Stimulated activated CD4-positive, alpha-beta T cell treated with anti-CD3 and anti-CD28 coated beads, Interleukin-4, amount 100 ng/mL, for 48 hours (primary cell): Measurements from ENCODE around the gene NAB2.
"Not testable (repeated sequence)": the region's sequence is repeated elsewhere in the genome, so short reads cannot be mapped to it uniquely, and the experiment has no call there.

Experiments
- DNase-seq, 2 donors: peaks; one replicate each; pipeline ENCODE4 v3.0.0-alpha.2; 2020; ENCODE audit warnings: low read depth in 2 of 2

The NAB2 gene, protein sequence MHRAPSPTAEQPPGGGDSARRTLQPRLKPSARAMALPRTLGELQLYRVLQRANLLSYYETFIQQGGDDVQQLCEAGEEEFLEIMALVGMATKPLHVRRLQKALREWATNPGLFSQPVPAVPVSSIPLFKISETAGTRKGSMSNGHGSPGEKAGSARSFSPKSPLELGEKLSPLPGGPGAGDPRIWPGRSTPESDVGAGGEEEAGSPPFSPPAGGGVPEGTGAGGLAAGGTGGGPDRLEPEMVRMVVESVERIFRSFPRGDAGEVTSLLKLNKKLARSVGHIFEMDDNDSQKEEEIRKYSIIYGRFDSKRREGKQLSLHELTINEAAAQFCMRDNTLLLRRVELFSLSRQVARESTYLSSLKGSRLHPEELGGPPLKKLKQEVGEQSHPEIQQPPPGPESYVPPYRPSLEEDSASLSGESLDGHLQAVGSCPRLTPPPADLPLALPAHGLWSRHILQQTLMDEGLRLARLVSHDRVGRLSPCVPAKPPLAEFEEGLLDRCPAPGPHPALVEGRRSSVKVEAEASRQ

DNA sequence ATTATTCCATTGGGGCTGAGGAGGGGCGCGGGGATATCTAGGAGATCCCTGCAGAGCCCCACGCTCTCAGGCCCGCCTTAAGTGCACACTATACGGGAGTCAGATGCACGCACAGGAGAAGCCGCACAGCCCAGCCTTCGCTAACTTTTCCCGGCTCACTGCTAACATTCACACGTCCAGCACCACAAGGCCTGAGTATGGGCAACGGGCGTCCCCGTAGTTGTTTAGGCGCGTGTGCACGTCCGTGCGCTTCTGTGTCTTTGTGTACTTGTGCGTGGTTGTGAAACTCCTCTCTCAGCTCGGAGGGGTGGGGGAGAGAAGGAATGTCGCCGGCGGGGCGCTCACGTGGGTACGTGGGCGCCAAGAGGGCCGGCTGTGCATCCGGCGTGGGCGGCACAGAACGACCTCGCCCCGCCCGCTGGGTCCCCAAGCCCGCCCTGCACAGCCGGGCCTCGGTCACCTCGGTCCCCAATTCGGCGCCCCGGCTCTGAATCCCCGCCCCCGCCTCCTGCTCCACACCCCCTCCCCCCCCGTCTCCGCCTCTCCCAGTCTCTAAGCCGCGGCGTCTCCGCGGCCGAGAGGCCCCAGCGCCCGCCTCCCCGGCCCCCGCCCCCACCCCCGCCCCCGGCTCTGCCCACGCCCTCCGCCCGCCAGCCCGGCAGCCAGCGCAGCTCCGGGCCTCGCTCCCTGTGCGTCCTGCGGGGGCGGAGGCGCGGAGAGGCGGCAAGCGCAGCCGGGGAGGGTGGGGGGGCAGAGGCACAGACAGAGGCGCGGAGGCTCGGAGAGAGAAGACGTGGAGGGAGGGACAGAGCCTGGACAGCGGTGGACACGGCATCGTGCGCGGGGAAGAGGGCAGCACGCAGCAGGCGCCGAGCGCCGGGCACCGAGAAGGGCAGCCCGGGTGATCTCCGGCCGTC is at the start of gene NAB2:
TSS of gene NAB2 (plus strand) at position 761 of the 917 bp plus-strand sequence. CDS start 158 bp downstream, outside the sequence.
- peak; percentile 75 to 89 for DNase-seq

- no peak for DNase-seq
These were observed 48.7 kb upstream of the NAB2 start for GRCh38 chr12:57040211-57040610.

- DNase-seq, result no peak
These were observed 48.2 kb upstream of the NAB2 start for GRCh38 chr12:57040750-57041149.

GRCh38 chr12:57042695-57043094 is 46.2 kb upstream of the NAB2 start:
- no peak for DNase-seq

- no peak for DNase-seq
These were observed 44.4 kb upstream of the NAB2 start for GRCh38 chr12:57044468-57044867.

- DNase-seq, result no peak
These were observed 44.0 kb upstream of the NAB2 start for GRCh38 chr12:57044889-57045288.

DNA sequence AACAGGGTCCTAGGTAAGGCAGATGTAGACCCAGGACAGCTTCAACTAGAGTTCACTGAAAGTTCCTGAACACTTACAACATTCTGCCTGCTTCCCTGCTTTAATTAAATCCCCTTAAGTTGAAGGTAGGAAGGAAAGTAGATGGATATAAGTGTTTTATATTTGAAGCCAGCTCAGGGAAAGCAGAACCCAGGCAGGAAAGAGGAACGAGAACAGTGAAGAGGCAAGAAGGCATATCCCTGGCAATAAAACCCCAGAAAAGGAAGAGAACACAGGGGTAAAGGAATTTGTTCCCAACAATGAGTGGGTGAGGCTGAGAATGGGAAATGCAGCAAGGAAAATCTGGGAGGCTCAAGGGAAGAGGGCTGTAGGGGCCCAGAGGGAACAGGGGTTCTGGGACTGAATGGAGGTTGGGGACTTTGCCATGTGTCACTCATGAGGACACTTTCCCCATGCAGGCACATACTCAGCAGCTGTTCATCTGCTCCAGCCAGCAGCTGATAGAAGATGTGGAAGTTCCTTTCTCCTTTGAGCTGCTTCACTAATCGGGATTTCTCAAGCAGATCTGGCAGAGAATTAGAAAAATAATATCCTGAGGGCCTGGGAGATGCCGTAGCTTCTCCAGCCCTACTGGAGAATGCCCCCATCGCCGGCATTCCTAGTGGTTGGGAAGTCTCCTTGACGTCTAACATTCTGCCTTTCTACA is 42.7 kb upstream of the NAB2 start:
- no peak for DNase-seq

GRCh38 chr12:57046947-57047890 is 41.7 kb upstream of the NAB2 start:
- DNase-seq, result peak; percentile 30 to 50

GRCh38 chr12:57047981-57048380 is 40.9 kb upstream of the NAB2 start:
- no peak for DNase-seq

- no peak for DNase-seq
These were observed 40.3 kb upstream of the NAB2 start for GRCh38 chr12:57048423-57049118.

- no peak for DNase-seq
These were observed 39.8 kb upstream of the NAB2 start for GRCh38 chr12:57049119-57049446.

DNA sequence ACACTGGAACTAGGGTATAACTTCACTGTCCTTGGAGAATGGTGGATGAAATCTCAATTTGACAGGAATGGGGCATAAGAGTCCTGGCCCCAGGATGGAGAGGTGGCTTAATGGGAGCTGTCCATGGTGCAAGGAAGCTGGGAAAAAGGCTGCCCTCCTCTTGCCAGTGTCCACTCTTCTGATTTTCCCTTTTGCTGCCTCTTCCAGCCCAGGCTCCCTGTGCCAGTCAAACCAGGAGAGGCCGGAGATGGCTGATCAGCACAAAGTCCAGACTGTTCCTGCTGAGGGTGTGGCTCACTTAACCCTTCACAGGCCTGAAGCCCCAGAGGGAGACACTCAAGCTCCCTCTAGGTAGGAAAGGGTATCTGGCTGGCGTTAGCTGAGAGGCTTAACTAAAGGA is 39.0 kb upstream of the NAB2 start, which contains the start of gene MYO1A:
TSS of gene MYO1A (minus strand) at position 240 of the 400 bp plus-strand sequence. CDS start 1,806 bp downstream, outside the sequence.
- DNase-seq, result no peak

GRCh38 chr12:57051011-57051410 is 37.9 kb upstream of the NAB2 start:
- no peak for DNase-seq

DNA sequence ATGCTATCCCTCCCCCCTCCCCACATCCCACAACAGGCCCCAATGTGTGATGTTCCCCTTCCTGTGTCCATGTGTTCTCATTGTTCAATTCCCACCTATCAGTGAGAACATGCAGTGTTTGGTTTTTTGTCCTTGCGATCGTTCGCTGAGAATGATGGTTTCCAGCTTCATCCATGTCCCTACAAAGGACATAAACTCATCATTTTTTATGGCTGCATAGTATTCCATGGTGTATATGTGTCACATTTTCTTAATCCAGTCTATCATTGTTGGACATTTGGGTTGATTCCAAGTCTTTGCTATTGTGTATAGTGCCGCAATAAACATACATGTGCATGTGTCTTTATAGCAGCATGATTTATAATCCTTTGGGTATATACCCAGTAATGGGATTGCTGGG is 35.8 kb upstream of the NAB2 start:
- not testable (repeated sequence) for DNase-seq

GRCh38 chr12:57053901-57054300 is 35.0 kb upstream of the NAB2 start:
- DNase-seq, result not testable (repeated sequence)

- no peak for DNase-seq
These were observed 33.1 kb upstream of the NAB2 start for GRCh38 chr12:57055824-57056223.

GRCh38 chr12:57057067-57057751 is 31.7 kb upstream of the NAB2 start:
- no peak for DNase-seq

- no peak for DNase-seq
These were observed 30.5 kb upstream of the NAB2 start for GRCh38 chr12:57058454-57058853.

- peak in 1 of 2 donors; percentile 43 for DNase-seq
These were observed 24.8 kb upstream of the NAB2 start for GRCh38 chr12:57063991-57064685.
